Neutrophil (primary cell): Measurements from ENCODE around the gene ESYT1.

Source experiments
- H3K27ac ChIP-seq: fragments of 200-600 bp; sonication (generic); 2 replicates; pipeline ENCODE4 v1.5.1; 2016; ENCODE audit warnings: mild to moderate bottlenecking, moderate library complexity
- H3K27me3 ChIP-seq: fragments of 200-600 bp; sonication (generic); 2 replicates; pipeline ENCODE4 v1.6.0; 2016; ENCODE audit warnings: mild to moderate bottlenecking
- H3K36me3 ChIP-seq: fragments of 200-600 bp; sonication (generic); 2 replicates; pipeline ENCODE4 v1.5.1; 2017
- H3K4me1 ChIP-seq, 2 experiments: fragments of 200-600 bp in 1 of 2; sonication (generic) in 1 of 2; 1 replicate in 1 of 2; 2 replicates in 1 of 2; pipeline versions ENCODE4 v1.5.1 to v1.6.1; 2013 to 2016; ENCODE audit warnings: low read depth in 1 of 2, low read length in 1 of 2, mild to moderate bottlenecking in 1 of 2, moderate library complexity in 1 of 2; ENCODE audit not compliant: control insufficient read depth in 1 of 2, insufficient read depth in 1 of 2
- H3K4me3 ChIP-seq, 2 experiments: fragments of 200-600 bp in 1 of 2; sonication (generic) in 1 of 2; 1 replicate in 1 of 2; 2 replicates in 1 of 2; pipeline ENCODE4 v1.5.1; 2013 to 2016; ENCODE audit warnings: low read depth in 1 of 2, low read length in 1 of 2, mild to moderate bottlenecking in 1 of 2, moderate library complexity in 1 of 2
- H3K9me3 ChIP-seq: fragments of 200-600 bp; sonication (generic); 2 replicates; pipeline ENCODE4 v1.5.1; 2016
- CTCF ChIP-seq: fragments of 200-600 bp; sonication (generic); IDR thresholded peaks from 2 replicates; pipeline ENCODE4 v1.5.1; 2016; ENCODE audit warnings: antibody characterized with exemption

Gene ESYT1

GRCh38 chr12:56119361-56119796, 8.7 kb upstream of the ESYT1 start:
- Histone ChIP-seq H3K9me3 (no peaks in the 10 kb centered on the region), H3K27ac (peak overlapping the region; percentile 96), H3K27me3 (no peaks in the 10 kb centered on the region), H3K4me1 (peaks cover 42 to 44% of the 10 kb centered on the region in 2 experiments), H3K4me3 (peak overlapping the region; percentile 87 to 96), H3K36me3 (peaks cover 23% of the 10 kb centered on the region)
- TF ChIP-seq CTCF = peak; percentile 80

DNA sequence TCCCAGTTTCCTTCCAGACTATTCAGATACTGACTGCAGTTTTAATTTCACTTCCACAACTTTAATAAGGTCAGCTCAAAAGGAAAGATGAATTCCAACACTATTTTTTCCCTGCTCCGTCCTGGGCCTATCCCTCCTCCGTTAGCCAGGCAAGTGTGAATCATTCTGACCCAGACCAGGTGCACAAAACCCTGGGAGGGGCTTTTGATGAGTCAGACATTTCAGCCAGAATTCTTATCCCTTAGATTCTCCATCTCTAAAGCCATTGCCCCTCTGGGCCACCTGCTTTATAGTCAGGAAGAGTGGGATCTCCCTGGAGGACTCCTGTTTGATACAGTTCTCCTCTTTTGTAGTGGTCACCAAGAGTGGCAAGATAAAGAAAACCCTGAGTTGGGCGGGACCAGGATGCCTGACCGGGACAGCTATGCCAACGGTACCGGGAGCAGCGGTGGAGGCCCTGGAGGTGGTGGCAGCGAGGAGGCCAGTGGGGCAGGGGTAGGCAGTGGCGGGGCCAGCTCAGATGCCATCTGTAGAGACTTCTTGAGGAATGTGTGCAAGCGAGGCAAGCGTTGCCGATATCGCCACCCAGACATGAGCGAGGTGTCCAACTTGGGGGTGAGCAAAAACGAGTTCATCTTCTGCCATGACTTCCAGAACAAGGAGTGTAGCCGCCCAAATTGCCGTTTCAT, 7.8 kb upstream of the ESYT1 start:
- H3K4me1 ChIP-seq = peaks cover 44 to 50% of the 10 kb centered on the region in 2 experiments
- TF ChIP-seq CTCF = no peak
- no peaks in the 10 kb centered on the region for H3K9me3 ChIP-seq
- no peak overlapping the region for H3K4me3 ChIP-seq
- no peaks in the 10 kb centered on the region for H3K27me3 ChIP-seq
- no peak overlapping the region for H3K27ac ChIP-seq
- H3K36me3 ChIP-seq = peaks cover 23% of the 10 kb centered on the region

GRCh38 chr12:56121204-56121870, 6.7 kb upstream of the ESYT1 start:
- H3K27ac ChIP-seq = no peak overlapping the region
- H3K4me3 ChIP-seq = no peak overlapping the region
- H3K27me3 ChIP-seq = no peaks in the 10 kb centered on the region
- H3K36me3 ChIP-seq = peaks cover 23% of the 10 kb centered on the region
- H3K4me1 ChIP-seq = peaks cover 50 to 56% of the 10 kb centered on the region in 2 experiments
- no peak for TF ChIP-seq CTCF
- H3K9me3 ChIP-seq = no peaks in the 10 kb centered on the region

DNA sequence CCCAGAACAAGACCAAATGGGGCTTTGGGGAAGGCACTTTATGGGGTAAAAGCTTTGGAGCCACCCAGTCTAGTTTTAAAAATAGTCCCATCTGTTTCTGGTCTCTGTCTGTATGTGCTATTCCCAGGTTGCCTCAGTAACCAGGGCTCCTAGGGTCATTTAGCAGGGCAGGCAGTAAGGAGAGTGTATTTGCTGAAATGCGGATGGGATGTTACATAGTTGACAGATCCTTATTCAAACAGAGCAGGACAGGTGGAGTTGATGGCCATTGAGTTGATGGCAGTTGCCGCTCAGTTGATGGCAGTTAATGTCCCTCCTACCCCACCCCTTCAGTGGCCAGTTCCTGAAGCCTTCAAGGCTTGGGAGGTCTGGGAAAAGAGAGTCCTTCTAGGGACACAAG, 5.4 kb upstream of the ESYT1 start:
- peaks cover 23% of the 10 kb centered on the region for H3K36me3 ChIP-seq
- no peaks in the 10 kb centered on the region for H3K27me3 ChIP-seq
- no peak overlapping the region for H3K4me3 ChIP-seq
- peaks cover 56 to 60% of the 10 kb centered on the region in 2 experiments for H3K4me1 ChIP-seq
- TF ChIP-seq CTCF = no peak
- H3K9me3 ChIP-seq = no peaks in the 10 kb centered on the region
- peak overlapping the region; percentile 36 for H3K27ac ChIP-seq

DNA sequence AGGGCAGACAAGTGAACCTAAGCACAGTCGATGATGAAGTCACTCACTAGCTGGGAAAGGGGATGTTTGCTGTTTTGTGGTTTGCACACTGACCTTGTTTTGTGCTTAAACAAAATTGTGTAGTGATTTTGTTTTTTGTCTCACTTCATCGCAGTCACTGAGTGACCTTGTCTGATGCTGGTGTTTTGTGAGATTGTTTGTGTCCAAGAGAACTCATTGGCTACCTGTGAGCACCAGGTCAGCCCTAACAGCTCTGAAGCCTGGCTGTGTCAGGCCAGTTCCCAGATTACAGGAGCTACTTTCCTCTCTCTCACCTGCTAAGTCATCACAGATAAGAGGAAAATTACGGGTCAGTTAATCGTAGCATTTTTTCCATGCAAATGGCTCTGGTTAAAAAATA, 3.9 kb upstream of the ESYT1 start:
- peaks cover 55 to 61% of the 10 kb centered on the region in 2 experiments for H3K4me1 ChIP-seq
- H3K27me3 ChIP-seq = no peaks in the 10 kb centered on the region
- H3K4me3 ChIP-seq = no peak overlapping the region
- peak overlapping the region; percentile 89 for H3K27ac ChIP-seq
- H3K9me3 ChIP-seq = no peaks in the 10 kb centered on the region
- no peak for TF ChIP-seq CTCF
- peaks cover 23% of the 10 kb centered on the region for H3K36me3 ChIP-seq
